ENCODE measurements around the gene ARID1B.

Gene ARID1B

GRCh38 chr6:157169656-157170055 is 392.5 kb downstream of the ARID1B start:
- no peak overlapping the region for H3K9ac ChIP-seq (ENCODE audit: low read depth, low read length)
- H3K4me1 ChIP-seq (ENCODE audit: insufficient read depth, low read length): peaks cover 13% of the 10 kb centered on the region; the same call in 1 of the 2 replicates
- 92% methylated on average over 5 of the region's 5 CpGs for WGBS
- H3K27ac ChIP-seq (ENCODE audit: low read depth, low read length): no peak overlapping the region
- no peaks in the 10 kb centered on the region for H3K27me3 ChIP-seq (ENCODE audit: insufficient read depth, low read length)
- peaks cover 35% of the 10 kb centered on the region for H3K36me3 ChIP-seq (ENCODE audit: insufficient read depth, low read length)
- no peak overlapping the region for H3K4me3 ChIP-seq (ENCODE audit: low read length)
- H3K9me3 ChIP-seq (ENCODE audit: insufficient read depth, low read depth, low read length): no peaks in the 10 kb centered on the region

- Histone ChIP-seq H3K4me1 (ENCODE audit: insufficient read depth, low read length) (peaks cover 13% of the 10 kb centered on the region; the same call in 1 of the 2 replicates), H3K36me3 (ENCODE audit: insufficient read depth, low read length) (peaks cover 39% of the 10 kb centered on the region), H3K9ac (ENCODE audit: low read depth, low read length) (no peak overlapping the region), H3K27ac (ENCODE audit: low read depth, low read length) (no peak overlapping the region), H3K27me3 (ENCODE audit: insufficient read depth, low read length) (no peaks in the 10 kb centered on the region), H3K4me3 (ENCODE audit: low read length) (no peak overlapping the region), H3K9me3 (ENCODE audit: insufficient read depth, low read depth, low read length) (no peaks in the 10 kb centered on the region)
- WGBS: 92% methylated on average over 9 of the region's 9 CpGs
These were observed 393.4 kb downstream of the ARID1B start for GRCh38 chr6:157170535-157170934.

GRCh38 chr6:157171801-157172200 is 394.6 kb downstream of the ARID1B start:
- Histone ChIP-seq H3K9me3 (ENCODE audit: insufficient read depth, low read depth, low read length) (no peaks in the 10 kb centered on the region), H3K9ac (ENCODE audit: low read depth, low read length) (no peak overlapping the region), H3K27me3 (ENCODE audit: insufficient read depth, low read length) (no peaks in the 10 kb centered on the region), H3K27ac (ENCODE audit: low read depth, low read length) (no peak overlapping the region), H3K4me1 (ENCODE audit: insufficient read depth, low read length) (peaks cover 13% of the 10 kb centered on the region; the same call in 1 of the 2 replicates), H3K4me3 (ENCODE audit: low read length) (no peak overlapping the region), H3K36me3 (ENCODE audit: insufficient read depth, low read length) (peaks cover 37% of the 10 kb centered on the region)
- 95% methylated on average over 7 of the region's 7 CpGs for WGBS

- H3K27me3 ChIP-seq (ENCODE audit: insufficient read depth, low read length): no peaks in the 10 kb centered on the region
- H3K36me3 ChIP-seq (ENCODE audit: insufficient read depth, low read length): peaks cover 33% of the 10 kb centered on the region
- 75% methylated on average over 8 of the region's 8 CpGs for WGBS
- no peak overlapping the region for H3K4me3 ChIP-seq (ENCODE audit: low read length)
- H3K9ac ChIP-seq (ENCODE audit: low read depth, low read length): no peak overlapping the region
- H3K27ac ChIP-seq (ENCODE audit: low read depth, low read length): no peak overlapping the region
- H3K4me1 ChIP-seq (ENCODE audit: insufficient read depth, low read length): peaks cover 13% of the 10 kb centered on the region; the same call in 1 of the 2 replicates
- H3K9me3 ChIP-seq (ENCODE audit: insufficient read depth, low read depth, low read length): no peaks in the 10 kb centered on the region
These were observed 395.1 kb downstream of the ARID1B start for GRCh38 chr6:157172231-157172701.

GRCh38 chr6:157172830-157173536 is 395.8 kb downstream of the ARID1B start:
- 91% methylated on average over 5 of the region's 5 CpGs for WGBS
- no peak overlapping the region for H3K4me3 ChIP-seq (ENCODE audit: low read length)

GRCh38 chr6:157173776-157174175 is 396.6 kb downstream of the ARID1B start:
- Histone ChIP-seq H3K4me1 (ENCODE audit: insufficient read depth, low read length) (peaks cover 13% of the 10 kb centered on the region; the same call in 1 of the 2 replicates), H3K27me3 (ENCODE audit: insufficient read depth, low read length) (no peaks in the 10 kb centered on the region), H3K9ac (ENCODE audit: low read depth, low read length) (no peak overlapping the region), H3K27ac (ENCODE audit: low read depth, low read length) (no peak overlapping the region), H3K4me3 (ENCODE audit: low read length) (no peak overlapping the region), H3K9me3 (ENCODE audit: insufficient read depth, low read depth, low read length) (no peaks in the 10 kb centered on the region), H3K36me3 (ENCODE audit: insufficient read depth, low read length) (peaks cover 18% of the 10 kb centered on the region)
- WGBS: 92% methylated on average over 8 of the region's 8 CpGs

More at GRCh38 chr6:157172830-157173536, 395.8 kb downstream of the ARID1B start:
- Histone ChIP-seq H3K4me1 (ENCODE audit: insufficient read depth, low read length) (peaks cover 13% of the 10 kb centered on the region; the same call in 1 of the 2 replicates), H3K9ac (ENCODE audit: low read depth, low read length) (no peak overlapping the region), H3K27ac (ENCODE audit: low read depth, low read length) (no peak overlapping the region), H3K36me3 (ENCODE audit: insufficient read depth, low read length) (peaks cover 25% of the 10 kb centered on the region), H3K9me3 (ENCODE audit: insufficient read depth, low read depth, low read length) (no peaks in the 10 kb centered on the region), H3K27me3 (ENCODE audit: insufficient read depth, low read length) (no peaks in the 10 kb centered on the region)

GRCh38 chr6:157174731-157175130 is 397.6 kb downstream of the ARID1B start:
- H3K27ac ChIP-seq (ENCODE audit: low read depth, low read length): no peak overlapping the region
- H3K4me1 ChIP-seq (ENCODE audit: insufficient read depth, low read length): peaks cover 13% of the 10 kb centered on the region; the same call in 1 of the 2 replicates
- H3K36me3 ChIP-seq (ENCODE audit: insufficient read depth, low read length): peaks cover 9% of the 10 kb centered on the region; the same call in 1 of the 2 replicates
- H3K27me3 ChIP-seq (ENCODE audit: insufficient read depth, low read length): no peaks in the 10 kb centered on the region
- H3K9ac ChIP-seq (ENCODE audit: low read depth, low read length): no peak overlapping the region
- H3K9me3 ChIP-seq (ENCODE audit: insufficient read depth, low read depth, low read length): no peaks in the 10 kb centered on the region
- H3K4me3 ChIP-seq (ENCODE audit: low read length): no peak overlapping the region

- WGBS: 96% methylated on average over 15 of the region's 15 CpGs
- H3K4me1 ChIP-seq (ENCODE audit: insufficient read depth, low read length): peaks cover 1% of the 10 kb centered on the region; the same call in 1 of the 2 replicates
- H3K27ac ChIP-seq (ENCODE audit: low read depth, low read length): no peak overlapping the region
- H3K4me3 ChIP-seq (ENCODE audit: low read length): no peak overlapping the region
- H3K9me3 ChIP-seq (ENCODE audit: insufficient read depth, low read depth, low read length): no peaks in the 10 kb centered on the region
- H3K9ac ChIP-seq (ENCODE audit: low read depth, low read length): no peak overlapping the region
- H3K27me3 ChIP-seq (ENCODE audit: insufficient read depth, low read length): no peaks in the 10 kb centered on the region
- peaks cover 28% of the 10 kb centered on the region for H3K36me3 ChIP-seq (ENCODE audit: insufficient read depth, low read length)
These were observed 400.7 kb downstream of the ARID1B start for GRCh38 chr6:157177731-157178336.

GRCh38 chr6:157181649-157182048 is 404.5 kb downstream of the ARID1B start:
- no peak overlapping the region for H3K4me3 ChIP-seq (ENCODE audit: low read length)
- H3K9ac ChIP-seq (ENCODE audit: low read depth, low read length): no peak overlapping the region
- H3K36me3 ChIP-seq (ENCODE audit: insufficient read depth, low read length): peaks cover 43% of the 10 kb centered on the region
- WGBS: 94% methylated on average over 5 of the region's 5 CpGs
- H3K27me3 ChIP-seq (ENCODE audit: insufficient read depth, low read length): no peaks in the 10 kb centered on the region
- H3K27ac ChIP-seq (ENCODE audit: low read depth, low read length): no peak overlapping the region
- no peaks in the 10 kb centered on the region for H3K9me3 ChIP-seq (ENCODE audit: insufficient read depth, low read depth, low read length)
- H3K4me1 ChIP-seq (ENCODE audit: insufficient read depth, low read length): no peaks in the 10 kb centered on the region

GRCh38 chr6:157182503-157183264 is 405.5 kb downstream of the ARID1B start:
- H3K4me1 ChIP-seq (ENCODE audit: insufficient read depth, low read length): no peaks in the 10 kb centered on the region
- H3K36me3 ChIP-seq (ENCODE audit: insufficient read depth, low read length): peaks cover 52% of the 10 kb centered on the region
- no peak overlapping the region for H3K4me3 ChIP-seq (ENCODE audit: low read length)
- no peak overlapping the region for H3K9ac ChIP-seq (ENCODE audit: low read depth, low read length)
- WGBS: 93% methylated on average over 15 of the region's 15 CpGs
- H3K27me3 ChIP-seq (ENCODE audit: insufficient read depth, low read length): no peaks in the 10 kb centered on the region
- H3K9me3 ChIP-seq (ENCODE audit: insufficient read depth, low read depth, low read length): no peaks in the 10 kb centered on the region
- no peak overlapping the region for H3K27ac ChIP-seq (ENCODE audit: low read depth, low read length)

Data from HUES64 (cell line).